ENCODE data around the gene SEMA5B. TPM values are rescaled to one million over a fixed set of nuclear protein-coding genes. Genes with fewer than 3 reads are reported as not detected.

Gene SEMA5B
- total RNA-seq, 1 donor from 2014 or later, result 1.0 TPM

GRCh38 chr3:122947738-122948137 lies 79.8 kb downstream of the SEMA5B start:
- no peaks in the 10 kb centered on the region for H3K4me1 ChIP-seq (ENCODE audit: insufficient read depth, low read length)
- peaks cover 7% of the 10 kb centered on the region for H3K27me3 Mint-ChIP-seq (ENCODE audit: low read depth, unreplicated experiment)
- H3K36me3 ChIP-seq (ENCODE audit: insufficient read depth, low read length), result no peaks in the 10 kb centered on the region
- H3K4me3 Mint-ChIP-seq (ENCODE audit: unreplicated experiment), result no peak overlapping the region
- no peak overlapping the region for H3K27ac Mint-ChIP-seq (ENCODE audit: unreplicated experiment)
- DNase-seq (ENCODE audit: low read depth) (peak; percentile 9), FAIRE-seq (no peak)
- peaks cover 5% of the 10 kb centered on the region for H3K4me1 Mint-ChIP-seq (ENCODE audit: low read depth, unreplicated experiment)
- H3K9ac ChIP-seq (ENCODE audit: low read length), result no peak overlapping the region
- no peak overlapping the region for H3K4me2 ChIP-seq (ENCODE audit: low read length)
- no peak overlapping the region for H3K27ac ChIP-seq (ENCODE audit: low read depth, low read length)
- H3K27me3 ChIP-seq (ENCODE audit: insufficient read depth, low read length), result peaks cover 14% of the 10 kb centered on the region
- peaks cover 5% of the 10 kb centered on the region for H4K20me1 ChIP-seq (ENCODE audit: insufficient read depth, low read length)
- H3K9me3 ChIP-seq (ENCODE audit: insufficient read depth, low read depth, low read length), result no peaks in the 10 kb centered on the region
- TF ChIP-seq CTCF (IDR thresholded peaks at IDR 0.05; ENCODE audit: insufficient read depth, low read depth, low read length) (no peak), EZH2 (IDR thresholded peaks at IDR 0.05; ENCODE audit: insufficient read depth, low read length) (no peak)
- no peak overlapping the region for H2AFZ ChIP-seq (ENCODE audit: low read depth, low read length)
- no peaks in the 10 kb centered on the region for H3K79me2 ChIP-seq (ENCODE audit: insufficient read depth, low read length)
- peaks cover 2% of the 10 kb centered on the region for H3K9me3 Mint-ChIP-seq (ENCODE audit: unreplicated experiment)
- no peak overlapping the region for H3K4me3 ChIP-seq (ENCODE audit: insufficient read depth, low read depth, low read length)
- H3K36me3 Mint-ChIP-seq (ENCODE audit: low read depth, unreplicated experiment), result peaks cover 4% of the 10 kb centered on the region

- Histone ChIP-seq H3K79me2 (ENCODE audit: insufficient read depth, low read length) (no peaks in the 10 kb centered on the region), H4K20me1 (ENCODE audit: insufficient read depth, low read length) (peaks cover 5% of the 10 kb centered on the region), H3K27me3 (ENCODE audit: insufficient read depth, low read length) (peaks cover 14% of the 10 kb centered on the region), H2AFZ (ENCODE audit: low read depth, low read length) (no peak overlapping the region), H3K9me3 (ENCODE audit: insufficient read depth, low read depth, low read length) (no peaks in the 10 kb centered on the region), H3K27ac (ENCODE audit: low read depth, low read length) (no peak overlapping the region), H3K36me3 (ENCODE audit: insufficient read depth, low read length) (no peaks in the 10 kb centered on the region), H3K4me3 (ENCODE audit: insufficient read depth, low read depth, low read length) (no peak overlapping the region), H3K4me2 (ENCODE audit: low read length) (no peak overlapping the region), H3K4me1 (ENCODE audit: insufficient read depth, low read length) (no peaks in the 10 kb centered on the region), H3K9ac (ENCODE audit: low read length) (no peak overlapping the region)
- Mint-ChIP-seq H3K36me3 (ENCODE audit: low read depth, unreplicated experiment) (peaks cover 4% of the 10 kb centered on the region), H3K27me3 (ENCODE audit: low read depth, unreplicated experiment) (peaks cover 7% of the 10 kb centered on the region), H3K4me3 (ENCODE audit: unreplicated experiment) (no peak overlapping the region), H3K4me1 (ENCODE audit: low read depth, unreplicated experiment) (peaks cover 1% of the 10 kb centered on the region), H3K9me3 (ENCODE audit: unreplicated experiment) (peaks cover 2% of the 10 kb centered on the region), H3K27ac (ENCODE audit: unreplicated experiment) (no peak overlapping the region)
- TF ChIP-seq CTCF (IDR thresholded peaks at IDR 0.05; ENCODE audit: insufficient read depth, low read depth, low read length) (no peak), EZH2 (IDR thresholded peaks at IDR 0.05; ENCODE audit: insufficient read depth, low read length) (no peak)
- DNase-seq (ENCODE audit: low read depth), result no peak
- FAIRE-seq, result no peak
These were observed 80.4 kb downstream of the SEMA5B start for GRCh38 chr3:122947196-122947595.

- no peaks in the 10 kb centered on the region for H3K4me1 ChIP-seq (ENCODE audit: insufficient read depth, low read length)
- H3K4me1 Mint-ChIP-seq (ENCODE audit: low read depth, unreplicated experiment), result peaks cover 1% of the 10 kb centered on the region
- H3K27me3 ChIP-seq (ENCODE audit: insufficient read depth, low read length), result peaks cover 14% of the 10 kb centered on the region
- no peak overlapping the region for H3K27ac Mint-ChIP-seq (ENCODE audit: unreplicated experiment)
- DNase-seq (ENCODE audit: low read depth), result no peak
- peaks cover 5% of the 10 kb centered on the region for H4K20me1 ChIP-seq (ENCODE audit: insufficient read depth, low read length)
- H3K4me3 ChIP-seq (ENCODE audit: insufficient read depth, low read depth, low read length), result no peak overlapping the region
- H3K27ac ChIP-seq (ENCODE audit: low read depth, low read length), result no peak overlapping the region
- no peaks in the 10 kb centered on the region for H3K79me2 ChIP-seq (ENCODE audit: insufficient read depth, low read length)
- peaks cover 7% of the 10 kb centered on the region for H3K27me3 Mint-ChIP-seq (ENCODE audit: low read depth, unreplicated experiment)
- no peak overlapping the region for H2AFZ ChIP-seq (ENCODE audit: low read depth, low read length)
- H3K9ac ChIP-seq (ENCODE audit: low read length), result no peak overlapping the region
- TF ChIP-seq EZH2 (IDR thresholded peaks at IDR 0.05; ENCODE audit: insufficient read depth, low read length) (no peak), CTCF (IDR thresholded peaks at IDR 0.05; ENCODE audit: insufficient read depth, low read depth, low read length) (no peak)
- H3K36me3 Mint-ChIP-seq (ENCODE audit: low read depth, unreplicated experiment), result peaks cover 4% of the 10 kb centered on the region
- H3K4me2 ChIP-seq (ENCODE audit: low read length), result no peak overlapping the region
- H3K36me3 ChIP-seq (ENCODE audit: insufficient read depth, low read length), result no peaks in the 10 kb centered on the region
- no peak for FAIRE-seq
- peaks cover 2% of the 10 kb centered on the region for H3K9me3 Mint-ChIP-seq (ENCODE audit: unreplicated experiment)
- no peaks in the 10 kb centered on the region for H3K9me3 ChIP-seq (ENCODE audit: insufficient read depth, low read depth, low read length)
- H3K4me3 Mint-ChIP-seq (ENCODE audit: unreplicated experiment), result no peak overlapping the region
These were observed 81.4 kb downstream of the SEMA5B start for GRCh38 chr3:122946185-122946584.
